Activated T-cell treated with anti-CD3 and anti-CD28 coated beads, Interleukin-2, amount 50 U/mL, for 72 hours (primary cell): Measurements from ENCODE around the gene MED13. TPM values are rescaled to one million over a fixed set of nuclear protein-coding genes. Genes with fewer than 3 reads are reported as not detected.
"Not testable (repeated sequence)": the region's sequence is repeated elsewhere in the genome, so short reads cannot be mapped to it uniquely, and the experiment has no call there.

Source experiments
- ATAC-seq, 2 donors: fragments of 150-1000 bp; cut with Tn5 transposase; replicated peaks in 1 of 2; 2 replicates each; pipeline ENCODE4 v1.10.0; 2021; ENCODE audit warnings: moderate library complexity in 2 of 2, mild to moderate bottlenecking in 1 of 2
- DNase-seq, 2 donors: peaks; one replicate each; pipeline ENCODE4 v3.0.0; 2021 to 2022; ENCODE audit warnings: mixed read lengths in 1 of 2
- H3K27ac Mint-ChIP-seq: one replicate; pipeline ENCODE4 v1.8.0; 2022; ENCODE audit warnings: mild to moderate bottlenecking, moderate library complexity, mixed read lengths
- H3K27me3 Mint-ChIP-seq: one replicate; pipeline ENCODE4 v1.8.0; 2022; ENCODE audit warnings: low read depth, mixed read lengths
- H3K36me3 Mint-ChIP-seq, 2 donors: one replicate each; pipeline ENCODE4 v1.8.0; 2022; ENCODE audit warnings: mixed read lengths in 2 of 2, mild to moderate bottlenecking in 1 of 2; ENCODE audit not compliant: insufficient read depth in 2 of 2
- H3K4me1 Mint-ChIP-seq: one replicate; pipeline ENCODE4 v1.8.0; 2022; ENCODE audit warnings: low read depth, mixed read lengths
- H3K4me3 Mint-ChIP-seq, 2 donors: one replicate each; pipeline ENCODE4 v1.8.0; 2022; ENCODE audit warnings: mild to moderate bottlenecking in 2 of 2, mixed read lengths in 2 of 2, moderate library complexity in 2 of 2
- H3K9me3 Mint-ChIP-seq, 2 donors: one replicate each; pipeline ENCODE4 v1.8.0; 2022; ENCODE audit warnings: mixed read lengths in 2 of 2
- total RNA-seq, 2 donors: library from RNA; stranded (reverse); gene quantifications; one replicate each; pipeline ENCODE4 v1.2.3, GENCODE V29; 2022

Gene MED13
- total RNA-seq, 2 donors from 2014 or later = 59.9 to 61.6 TPM

DNA sequence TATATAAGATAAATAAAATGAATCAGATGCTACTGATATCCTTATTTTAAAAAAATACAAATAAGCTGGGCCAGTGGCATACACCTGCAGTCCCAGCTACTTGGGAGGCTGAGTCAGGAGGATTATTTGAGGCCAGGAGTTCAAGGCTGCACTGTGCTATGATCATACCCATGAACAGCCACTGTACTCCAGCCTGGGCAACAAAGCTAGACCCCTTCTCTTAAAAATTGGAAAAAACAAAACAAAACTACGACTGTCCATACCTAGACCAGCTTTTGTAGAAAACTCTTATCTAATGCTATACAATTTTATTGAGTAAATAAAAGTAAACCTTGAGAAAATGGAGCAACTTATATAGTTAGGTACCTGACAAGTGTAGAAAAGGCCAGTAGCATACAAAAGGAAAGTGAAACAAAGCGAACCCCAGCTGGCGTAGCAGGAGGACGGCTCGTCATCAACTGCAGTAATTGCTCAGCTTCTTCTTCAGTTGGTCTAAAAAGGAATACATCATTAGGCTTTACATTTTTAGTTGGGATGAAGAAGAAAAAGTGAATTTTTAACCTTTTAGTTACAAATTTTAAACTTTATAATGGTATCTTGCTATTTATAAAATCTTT, 160.9 kb downstream of the MED13 start:
- Mint-ChIP-seq H3K27me3 (no peaks in the 10 kb centered on the region), H3K36me3 (peaks cover 2 to 25% of the 10 kb centered on the region in 2 donors), H3K4me3 (peak overlapping the region; percentile 20 to 65), H3K4me1 (no peaks in the 10 kb centered on the region), H3K9me3 (no peaks in the 10 kb centered on the region), H3K27ac (peak overlapping the region; percentile 96)
- ATAC-seq = peak; percentile 60 to 88
- peak; percentile 21 to 30 for DNase-seq

DNA sequence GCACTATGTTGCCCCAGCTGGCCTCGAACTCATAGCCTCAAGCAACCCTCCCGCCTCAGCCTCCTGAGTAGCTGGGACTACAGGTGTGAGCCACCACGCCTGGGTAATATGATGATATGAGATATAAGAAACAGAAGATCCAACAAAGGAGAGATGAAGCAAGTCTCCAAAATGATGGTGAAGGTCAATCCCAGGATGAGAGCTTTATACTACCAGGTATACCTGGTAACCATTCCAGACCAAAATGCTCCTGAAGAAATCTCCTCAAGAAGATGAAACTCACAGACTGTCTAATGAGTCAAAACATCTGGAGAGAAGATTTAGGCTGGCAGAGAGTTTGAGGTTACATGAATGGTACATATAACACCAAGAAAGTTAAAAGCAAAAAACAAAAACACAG, 161.8 kb downstream of the MED13 start:
- Mint-ChIP-seq H3K4me3 (peak overlapping the region in 1 of 2 donors; percentile 19), H3K27me3 (no peaks in the 10 kb centered on the region), H3K36me3 (peaks cover 2 to 25% of the 10 kb centered on the region in 2 donors), H3K9me3 (no peaks in the 10 kb centered on the region), H3K27ac (peak overlapping the region; percentile 96), H3K4me1 (no peaks in the 10 kb centered on the region)
- DNase-seq = no peak
- no peak for ATAC-seq

DNA sequence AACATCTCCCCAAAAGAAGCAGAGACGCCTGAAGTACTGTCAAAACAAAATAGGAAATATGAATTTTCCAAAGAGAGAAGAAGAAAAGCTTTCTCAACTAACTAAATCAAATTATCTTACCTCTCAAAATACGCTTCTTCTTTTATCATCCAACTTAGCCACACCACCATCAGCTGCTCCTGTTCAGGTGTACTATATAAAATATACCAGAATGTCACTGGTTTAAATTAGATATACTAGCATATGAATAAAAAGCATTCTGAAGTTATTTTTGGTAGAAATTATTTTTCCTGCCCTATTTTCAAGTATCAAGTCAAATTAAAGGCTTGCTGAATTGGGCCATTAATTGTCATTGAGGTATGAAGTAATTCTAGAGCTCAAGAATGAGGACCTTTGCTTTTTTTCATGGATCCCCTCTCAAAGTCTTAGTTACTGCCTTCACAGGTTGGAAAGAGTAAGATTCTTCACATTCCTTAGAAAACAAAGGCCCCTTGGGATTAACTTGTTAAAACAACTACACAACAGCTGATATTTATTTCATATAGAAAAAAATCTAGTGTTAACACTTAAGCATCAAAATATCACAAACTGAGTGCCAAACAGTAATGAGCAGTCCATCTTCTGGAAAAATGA, 167.4 kb downstream of the MED13 start:
- Mint-ChIP-seq H3K9me3 (no peaks in the 10 kb centered on the region), H3K27me3 (no peaks in the 10 kb centered on the region), H3K27ac (no peak overlapping the region), H3K36me3 (peaks cover 0 to 17% of the 10 kb centered on the region in 2 donors), H3K4me3 (no peak overlapping the region), H3K4me1 (no peaks in the 10 kb centered on the region)
- DNase-seq (no peak), ATAC-seq (no peak)

DNA sequence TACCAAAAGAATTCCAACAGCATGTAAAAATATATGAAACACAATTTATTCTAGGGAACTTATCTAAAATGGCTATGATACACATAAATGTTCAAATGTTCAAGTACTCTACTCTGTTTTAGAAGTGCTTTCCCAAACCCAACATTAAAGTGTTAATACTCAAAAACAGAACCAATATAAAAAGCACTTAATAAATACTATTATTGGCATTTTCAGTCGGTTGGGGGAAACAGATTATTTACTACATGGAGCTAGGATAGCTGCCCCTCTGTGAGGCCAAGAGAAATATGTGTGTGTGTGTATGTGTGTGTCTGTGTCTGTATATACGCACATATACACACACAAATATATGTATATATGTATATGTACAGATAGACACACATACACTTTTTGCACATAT, 169.7 kb downstream of the MED13 start:
- Mint-ChIP-seq H3K36me3 (peaks cover 0 to 13% of the 10 kb centered on the region in 2 donors), H3K27me3 (no peaks in the 10 kb centered on the region), H3K27ac (no peak overlapping the region), H3K4me3 (no peak overlapping the region), H3K9me3 (no peaks in the 10 kb centered on the region), H3K4me1 (no peaks in the 10 kb centered on the region)
- no peak for DNase-seq
- no peak for ATAC-seq

DNA sequence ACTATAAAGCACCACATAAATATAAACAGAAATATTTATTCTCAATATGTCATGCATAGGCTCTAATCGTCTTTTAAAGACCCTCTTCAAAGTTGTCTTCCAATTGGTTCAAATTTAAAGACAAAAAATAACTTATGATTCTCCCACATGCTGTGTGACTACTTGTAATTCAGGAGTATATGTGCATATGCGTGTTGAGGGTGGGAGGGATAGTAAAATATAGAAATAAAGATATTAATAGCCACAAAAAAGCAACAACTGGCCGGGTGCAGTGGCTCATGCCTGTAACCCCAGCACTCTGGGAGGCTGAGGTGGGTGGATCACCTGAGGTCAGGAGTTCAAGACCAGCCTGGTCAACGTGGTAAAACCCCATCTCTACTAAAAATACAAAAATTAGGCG, 170.8 kb downstream of the MED13 start:
- not testable (repeated sequence) for ATAC-seq, H3K36me3 Mint-ChIP-seq, H3K4me1 Mint-ChIP-seq, H3K27me3 Mint-ChIP-seq, H3K27ac Mint-ChIP-seq, H3K9me3 Mint-ChIP-seq, H3K4me3 Mint-ChIP-seq, DNase-seq

Other genes with a start within 250 kb of the MED13 start
- gene BRIP1, start 201.8 kb downstream of the MED13 start, total RNA-seq = 10 to 100 TPM; 10.8 to 12.7 TPM
- gene INTS2, start 137.3 kb downstream of the MED13 start, total RNA-seq = 10 to 100 TPM; 26.1 to 29.5 TPM